NCI-H2081 (cell line): Measurements from ENCODE around the gene RBFOX2.

Source experiments
- DNase-seq, 2 experiments: peaks; one replicate each; lab custom pipeline; 2025; lab: John Stamatoyannopoulos, UW

Gene RBFOX2

DNA sequence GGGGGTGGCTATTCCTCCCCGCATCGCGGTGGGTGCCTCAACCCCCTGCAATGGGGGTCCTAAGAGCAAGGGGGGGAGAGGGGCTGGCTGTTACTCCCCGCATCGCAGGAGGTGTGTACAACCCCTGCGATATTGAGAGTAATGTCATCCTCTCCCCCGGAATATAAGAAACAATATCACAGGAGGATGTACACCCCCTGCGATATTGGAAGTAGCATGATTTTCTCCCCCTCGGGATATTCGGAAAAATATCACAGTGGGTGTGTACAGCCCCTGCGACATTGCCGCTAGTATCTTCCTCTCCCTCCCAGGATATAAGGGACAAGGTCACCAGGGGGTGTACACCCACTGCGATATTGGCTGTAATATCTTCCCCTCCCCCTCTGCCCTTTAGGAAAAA, 333.4 kb downstream of the RBFOX2 start:
- no peak for DNase-seq

GRCh38 chr22:35690001-35690400, 338.6 kb downstream of the RBFOX2 start:
- DNase-seq = peak in 1 of 2 experiments; percentile 23

- no peak for DNase-seq
These were observed 339.5 kb downstream of the RBFOX2 start for GRCh38 chr22:35688913-35689675.
